Bone marrow (tissue), 2 donors: ENCODE measurements around the gene ARL4C.

Source experiments
- DNase-seq, 2 donors: peaks; one replicate each; lab custom pipeline; 2025; lab: John Stamatoyannopoulos, UW

ARL4C gene

GRCh38 chr2:234447189-234447588 is 49.7 kb downstream of the ARL4C start:
- DNase-seq, result no peak

GRCh38 chr2:234446404-234447076 is 50.3 kb downstream of the ARL4C start:
- DNase-seq, result peak in 1 of 2 donors; percentile 24

GRCh38 chr2:234444893-234445292 is 52.0 kb downstream of the ARL4C start:
- DNase-seq, result no peak

- no peak for DNase-seq
These were observed 52.6 kb downstream of the ARL4C start for GRCh38 chr2:234444242-234444730.
